Activated CD4-positive, alpha-beta T cell treated with anti-CD3 and anti-CD28 coated beads, Interleukin-2, amount 50 U/mL, for 24 hours (primary cell): ENCODE results near the gene RPL7L1.

ENCODE experiments used
- DNase-seq, 2 donors: peaks; one replicate each; pipeline ENCODE4 v3.0.0-alpha.2; 2020; ENCODE audit warnings: low read depth in 1 of 2, low spot score in 1 of 2

RPL7L1 gene

GRCh38 chr6:42928986-42929820, 49.8 kb downstream of the RPL7L1 start, which contains the start of gene CNPY3:
CNPY3 (plus strand) TSS chr6:42929480; CDS start chr6:42929571, 91 bp downstream.
- DNase-seq: peak; percentile 80 to 92

DNA sequence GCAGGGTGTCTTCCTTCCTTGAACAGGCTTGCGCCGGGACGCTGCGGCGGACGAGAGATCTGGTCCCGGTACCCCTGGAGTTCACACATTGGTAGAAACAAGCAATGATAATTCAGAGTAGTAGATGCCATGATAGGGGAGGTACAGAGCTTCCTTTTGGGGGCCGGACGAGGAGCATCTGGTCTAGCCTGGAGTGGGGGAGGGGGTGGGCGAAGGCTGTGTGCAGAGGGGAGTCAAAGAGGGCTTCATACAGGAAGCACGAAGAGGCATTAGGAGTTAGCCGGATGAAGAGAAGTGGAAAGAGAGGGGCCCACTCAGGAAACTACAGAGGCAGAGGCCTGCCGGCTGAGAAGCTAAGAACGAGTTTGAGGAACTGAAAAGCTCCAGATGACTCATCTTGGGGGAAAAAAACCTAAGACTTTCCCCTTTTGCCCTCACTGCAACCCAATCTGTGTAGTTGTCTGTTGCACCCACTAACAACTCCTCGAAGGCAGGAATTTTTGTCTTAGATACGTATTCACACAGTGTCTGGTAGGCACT, 50.5 kb downstream of the RPL7L1 start:
- DNase-seq: peak; percentile 44 to 65

GRCh38 chr6:42932412-42932811, 53.0 kb downstream of the RPL7L1 start:
- DNase-seq: no peak

GRCh38 chr6:42933205-42933604, 53.8 kb downstream of the RPL7L1 start:
- no peak for DNase-seq

DNA sequence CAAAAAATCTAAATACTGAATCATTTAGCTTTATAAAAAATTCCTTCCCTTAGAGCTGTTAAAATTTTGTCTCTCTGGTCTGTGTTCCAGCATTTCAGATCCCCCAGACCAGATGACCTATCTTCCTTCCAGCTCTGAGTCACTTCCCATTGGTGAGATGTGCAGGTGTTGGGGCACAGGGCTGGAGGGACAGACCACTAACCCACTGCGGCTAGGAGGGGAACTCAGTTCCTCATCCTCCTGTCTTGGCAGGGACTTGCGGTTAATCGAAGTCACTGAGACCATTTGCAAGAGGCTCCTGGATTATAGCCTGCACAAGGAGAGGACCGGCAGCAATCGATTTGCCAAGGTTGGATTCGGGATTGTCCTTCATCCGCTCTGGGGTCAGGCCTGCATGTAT, 55.9 kb downstream of the RPL7L1 start:
- DNase-seq: no peak

DNA sequence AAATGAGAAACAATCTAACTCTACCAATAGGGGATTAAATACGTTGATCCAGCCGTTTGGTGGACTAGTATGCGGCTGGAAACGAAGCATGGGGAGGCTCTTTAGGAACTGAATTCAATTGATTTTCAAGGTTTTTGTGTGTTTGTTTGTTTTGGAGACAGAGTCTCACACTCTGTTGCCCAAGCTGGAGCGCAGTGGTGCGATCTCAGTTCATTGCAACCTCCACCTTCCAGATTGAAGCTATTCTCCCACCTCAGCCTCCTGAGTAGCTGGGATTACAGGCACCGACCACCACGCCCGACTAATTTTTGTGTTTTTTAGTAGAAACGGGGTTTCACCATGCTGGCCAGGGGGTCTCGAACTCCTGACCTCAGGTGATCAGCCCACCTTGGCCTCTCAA, 57.0 kb downstream of the RPL7L1 start:
- DNase-seq: no peak

DNA sequence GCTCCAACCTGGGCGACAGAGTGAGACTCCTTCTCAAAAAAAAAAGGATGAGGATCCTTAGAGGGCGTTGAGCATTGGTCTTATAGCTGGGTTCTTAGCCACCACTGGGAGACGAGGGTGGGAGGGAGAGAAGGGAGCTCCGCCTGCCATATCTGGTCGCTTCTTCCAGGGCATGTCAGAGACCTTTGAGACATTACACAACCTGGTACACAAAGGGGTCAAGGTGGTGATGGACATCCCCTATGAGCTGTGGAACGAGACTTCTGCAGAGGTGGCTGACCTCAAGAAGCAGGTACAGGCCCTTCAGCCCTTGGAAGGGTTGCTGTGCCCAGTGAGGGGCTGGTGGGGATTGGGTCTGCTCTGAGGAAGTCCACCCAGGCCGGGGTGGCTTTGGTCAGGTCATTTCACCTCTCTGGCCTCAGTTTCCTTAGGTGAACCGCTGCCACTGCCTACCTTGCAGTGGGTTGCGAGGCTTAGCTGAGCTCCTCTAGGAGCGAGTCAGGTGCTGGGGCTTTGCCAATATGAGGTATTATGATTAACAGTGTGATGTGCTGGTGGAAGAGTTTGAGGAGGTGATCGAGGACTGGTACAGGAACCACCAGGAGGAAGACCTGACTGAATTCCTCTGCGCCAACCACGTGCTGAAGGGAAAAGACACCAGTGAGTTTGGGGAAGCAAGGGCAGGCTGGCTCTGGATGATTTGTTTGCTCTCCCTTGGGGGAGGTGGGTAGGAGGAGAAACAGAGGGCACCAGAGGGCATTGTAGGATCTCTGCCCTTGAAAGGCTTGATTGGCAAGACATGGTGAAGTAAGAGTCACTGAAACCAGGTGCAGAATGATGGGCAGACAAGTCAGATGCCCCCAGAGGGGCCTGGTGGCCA, 58.4 kb downstream of the RPL7L1 start:
- DNase-seq: no peak

DNA sequence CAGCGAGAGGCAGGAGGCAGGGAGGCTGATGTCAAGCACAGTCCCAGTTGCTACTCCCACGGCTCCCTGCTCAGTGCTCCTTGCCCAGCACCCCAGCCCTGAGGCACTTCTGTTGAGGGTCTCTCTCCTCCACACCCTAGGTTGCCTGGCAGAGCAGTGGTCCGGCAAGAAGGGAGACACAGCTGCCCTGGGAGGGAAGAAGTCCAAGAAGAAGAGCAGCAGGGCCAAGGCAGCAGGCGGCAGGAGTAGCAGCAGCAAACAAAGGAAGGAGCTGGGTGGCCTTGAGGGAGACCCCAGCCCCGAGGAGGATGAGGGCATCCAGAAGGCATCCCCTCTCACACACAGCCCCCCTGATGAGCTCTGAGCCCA, 59.0 kb downstream of the RPL7L1 start:
- DNase-seq: no peak

- DNase-seq: no peak
Observed at GRCh38 chr6:42938987-42939809, 59.8 kb downstream of the RPL7L1 start.
